Transverse colon (tissue), 3 donors: ENCODE results near the gene CNTN1.

Experiments used
- POLR2A ChIP-seq: fragments of 450-650 bp; IDR thresholded peaks from one replicate; pipeline ENCODE4 v1.6.1; 2016; ENCODE audit warnings: antibody characterized with exemption, mild to moderate bottlenecking, moderate library complexity
- TF ChIP-seq, protein P1 (sequence below), 5 experiments: fragments of 200-600 bp in 3 of 5; fragments of 450-650 bp in 2 of 5; sonication (generic) in 3 of 5; IDR thresholded peaks; 1 replicate in 2 of 5; 2 replicates in 3 of 5; pipeline ENCODE4 v1.5.1; 2016 to 2017; ENCODE audit warnings: antibody characterized with exemption in 5 of 5, inconsistent platforms in 3 of 5, mild to moderate bottlenecking in 2 of 5, moderate library complexity in 1 of 5

DNA sequence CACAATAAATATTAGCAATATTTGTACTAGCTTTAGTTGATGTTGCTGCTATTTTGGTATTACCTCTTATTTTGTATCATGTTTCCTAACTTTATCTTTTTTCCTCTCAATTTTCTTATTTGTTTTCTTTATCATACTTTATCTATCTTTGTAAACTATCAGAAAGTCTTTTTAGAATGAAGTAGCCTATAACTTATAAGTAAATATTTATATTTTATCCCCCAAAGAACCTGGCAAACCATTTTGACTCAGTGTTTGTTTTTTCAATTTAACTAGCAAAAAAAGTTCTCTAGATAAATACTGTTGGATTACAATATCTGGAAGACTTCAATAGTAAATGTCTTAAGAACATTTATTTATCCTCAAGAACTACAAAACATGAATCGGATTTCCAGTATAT is 360.2 kb downstream of the CNTN1 start:
- TF ChIP-seq, protein P1, sequence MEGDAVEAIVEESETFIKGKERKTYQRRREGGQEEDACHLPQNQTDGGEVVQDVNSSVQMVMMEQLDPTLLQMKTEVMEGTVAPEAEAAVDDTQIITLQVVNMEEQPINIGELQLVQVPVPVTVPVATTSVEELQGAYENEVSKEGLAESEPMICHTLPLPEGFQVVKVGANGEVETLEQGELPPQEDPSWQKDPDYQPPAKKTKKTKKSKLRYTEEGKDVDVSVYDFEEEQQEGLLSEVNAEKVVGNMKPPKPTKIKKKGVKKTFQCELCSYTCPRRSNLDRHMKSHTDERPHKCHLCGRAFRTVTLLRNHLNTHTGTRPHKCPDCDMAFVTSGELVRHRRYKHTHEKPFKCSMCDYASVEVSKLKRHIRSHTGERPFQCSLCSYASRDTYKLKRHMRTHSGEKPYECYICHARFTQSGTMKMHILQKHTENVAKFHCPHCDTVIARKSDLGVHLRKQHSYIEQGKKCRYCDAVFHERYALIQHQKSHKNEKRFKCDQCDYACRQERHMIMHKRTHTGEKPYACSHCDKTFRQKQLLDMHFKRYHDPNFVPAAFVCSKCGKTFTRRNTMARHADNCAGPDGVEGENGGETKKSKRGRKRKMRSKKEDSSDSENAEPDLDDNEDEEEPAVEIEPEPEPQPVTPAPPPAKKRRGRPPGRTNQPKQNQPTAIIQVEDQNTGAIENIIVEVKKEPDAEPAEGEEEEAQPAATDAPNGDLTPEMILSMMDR (IDR thresholded peaks at IDR 0.05) = no peak
- TF ChIP-seq POLR2A = no peak
